DND-41 (cell line): Measurements from ENCODE around the gene EPHB4.
"Not testable (repeated sequence)": the region's sequence is repeated elsewhere in the genome, so short reads cannot be mapped to it uniquely, and the experiment has no call there.

ENCODE experiments used
- ATAC-seq: fragments of 200-7000 bp; cut with Tn5 transposase; 3 replicates; pipeline ENCODE4 v1.9.1; 2021; ENCODE audit warnings: low read depth; ENCODE audit not compliant: insufficient read depth
- DNase-seq: peaks from one replicate; pipeline ENCODE4 v3.0.0-alpha.2; 2020
- H2AFZ ChIP-seq: 2 replicates; pipeline ENCODE4 v1.6.0; 2012; ENCODE audit warnings: low read depth, low read length
- H3K27ac ChIP-seq: 2 replicates; pipeline ENCODE4 v1.5.1; 2012; ENCODE audit warnings: low read length, inconsistent platforms
- H3K27me3 ChIP-seq: fragments of 200-600 bp; sonication (generic); 2 replicates; pipeline ENCODE4 v1.6.0; 2012; ENCODE audit warnings: low read length, mild to moderate bottlenecking, inconsistent platforms; ENCODE audit not compliant: insufficient read depth, poor library complexity
- H3K36me3 ChIP-seq: 2 replicates; pipeline ENCODE4 v1.5.1; 2012; ENCODE audit warnings: low read length, inconsistent platforms; ENCODE audit not compliant: insufficient read depth
- H3K4me1 ChIP-seq: 2 replicates; pipeline ENCODE4 v1.5.1; 2012; ENCODE audit warnings: mild to moderate bottlenecking, low read length; ENCODE audit not compliant: insufficient read depth
- H3K4me2 ChIP-seq: 2 replicates; pipeline ENCODE4 v1.6.0; 2012; ENCODE audit warnings: mild to moderate bottlenecking, moderate library complexity, low read length, inconsistent platforms; ENCODE audit not compliant: insufficient read depth
- H3K4me3 ChIP-seq, 2 experiments: fragments of 200-600 bp in 1 of 2; shearing (Covaris generic) in 1 of 2; 2 replicates each; pipeline ENCODE4 v1.5.1; 2012 to 2016; ENCODE audit warnings: inconsistent platforms in 2 of 2, low read length in 2 of 2, mild to moderate bottlenecking in 2 of 2, low read depth in 1 of 2, moderate library complexity in 1 of 2
- H3K79me2 ChIP-seq: 2 replicates; pipeline ENCODE4 v1.6.0; 2012; ENCODE audit warnings: low read length, inconsistent platforms; ENCODE audit not compliant: insufficient read depth
- H3K9ac ChIP-seq: 2 replicates; pipeline ENCODE4 v1.6.0; 2012; ENCODE audit warnings: low read depth, mild to moderate bottlenecking, inconsistent platforms, low read length, moderate library complexity
- H3K9me3 ChIP-seq: 2 replicates; pipeline ENCODE4 v1.5.1; 2012; ENCODE audit warnings: low read length, moderate library complexity, mild to moderate bottlenecking, inconsistent platforms; ENCODE audit not compliant: insufficient read depth, severe bottlenecking
- H4K20me1 ChIP-seq: 2 replicates; pipeline ENCODE4 v1.6.0; 2012; ENCODE audit warnings: low read length; ENCODE audit not compliant: insufficient read depth
- CTCF ChIP-seq: IDR thresholded peaks from 2 replicates; pipeline ENCODE4 v1.5.1; 2012; ENCODE audit warnings: borderline replicate concordance, low read length, moderate library complexity, mild to moderate bottlenecking; ENCODE audit not compliant: poor library complexity, severe bottlenecking; ENCODE audit errors: extremely low read depth
- EZH2 ChIP-seq: IDR thresholded peaks from 3 replicates; pipeline ENCODE4 v1.6.1; 2012; ENCODE audit warnings: borderline replicate concordance, low read depth, mild to moderate bottlenecking, moderate library complexity, low read length, inconsistent platforms; ENCODE audit not compliant: severe bottlenecking

Gene EPHB4

GRCh38 chr7:100812729-100813128, 14.6 kb downstream of the EPHB4 start:
- H3K9me3 ChIP-seq: no peaks in the 10 kb centered on the region
- TF ChIP-seq EZH2 (no peak), CTCF (no peak)
- H4K20me1 ChIP-seq: no peaks in the 10 kb centered on the region
- no peak overlapping the region for H2AFZ ChIP-seq
- no peak overlapping the region for H3K27ac ChIP-seq
- H3K4me1 ChIP-seq: no peaks in the 10 kb centered on the region
- H3K4me3 ChIP-seq: no peak overlapping the region
- H3K27me3 ChIP-seq: no peaks in the 10 kb centered on the region
- no peaks in the 10 kb centered on the region for H3K79me2 ChIP-seq
- H3K4me2 ChIP-seq: no peak overlapping the region
- no peak overlapping the region for H3K9ac ChIP-seq
- DNase-seq: no peak
- ATAC-seq: no peak
- H3K36me3 ChIP-seq: no peaks in the 10 kb centered on the region

- ATAC-seq (no peak), DNase-seq (no peak)
- Histone ChIP-seq H4K20me1 (no peaks in the 10 kb centered on the region), H3K4me1 (no peaks in the 10 kb centered on the region), H3K9ac (no peak overlapping the region), H3K9me3 (no peaks in the 10 kb centered on the region), H3K79me2 (no peaks in the 10 kb centered on the region), H2AFZ (no peak overlapping the region), H3K36me3 (no peaks in the 10 kb centered on the region), H3K27me3 (no peaks in the 10 kb centered on the region), H3K4me2 (no peak overlapping the region), H3K4me3 (no peak overlapping the region), H3K27ac (no peak overlapping the region)
- no peak for TF ChIP-seq CTCF
- TF ChIP-seq EZH2: no peak
Measured at GRCh38 chr7:100811480-100811879, 15.8 kb downstream of the EPHB4 start.

- H3K4me1 ChIP-seq: no peaks in the 10 kb centered on the region
- no peaks in the 10 kb centered on the region for H3K79me2 ChIP-seq
- no peaks in the 10 kb centered on the region for H3K9me3 ChIP-seq
- no peak overlapping the region for H2AFZ ChIP-seq
- no peak for DNase-seq
- H3K27ac ChIP-seq: no peak overlapping the region
- H4K20me1 ChIP-seq: no peaks in the 10 kb centered on the region
- no peak overlapping the region for H3K4me2 ChIP-seq
- TF ChIP-seq EZH2 (no peak), CTCF (no peak)
- H3K4me3 ChIP-seq: no peak overlapping the region
- no peaks in the 10 kb centered on the region for H3K27me3 ChIP-seq
- no peak overlapping the region for H3K9ac ChIP-seq
- ATAC-seq: no peak
- H3K36me3 ChIP-seq: no peaks in the 10 kb centered on the region
Measured at GRCh38 chr7:100808354-100808875, 18.9 kb downstream of the EPHB4 start.

GRCh38 chr7:100806883-100807282, 20.4 kb downstream of the EPHB4 start:
- not testable (repeated sequence) for H2AFZ ChIP-seq, ATAC-seq, DNase-seq, H3K27me3 ChIP-seq, H3K4me3 ChIP-seq, H4K20me1 ChIP-seq, H3K4me2 ChIP-seq, H3K9ac ChIP-seq, H3K27ac ChIP-seq, H3K4me1 ChIP-seq, H3K79me2 ChIP-seq, H3K9me3 ChIP-seq, H3K36me3 ChIP-seq
